DND-41 (cell line): ENCODE measurements around the gene CCN2.

Experiments used
- CTCF ChIP-seq: IDR thresholded peaks from 2 replicates; pipeline ENCODE4 v1.5.1; 2012; ENCODE audit warnings: borderline replicate concordance, low read length, moderate library complexity, mild to moderate bottlenecking; ENCODE audit not compliant: poor library complexity, severe bottlenecking; ENCODE audit errors: extremely low read depth
- EZH2 ChIP-seq: IDR thresholded peaks from 3 replicates; pipeline ENCODE4 v1.6.1; 2012; ENCODE audit warnings: borderline replicate concordance, low read depth, mild to moderate bottlenecking, moderate library complexity, low read length, inconsistent platforms; ENCODE audit not compliant: severe bottlenecking

- TF ChIP-seq CTCF (no peak), EZH2 (no peak)
Measured at GRCh38 chr6:131998255-131998982, 47.2 kb upstream of the CCN2 start.
